Measurements from ENCODE around the gene SCN8A.
"Not testable (repeated sequence)": the region's sequence is repeated elsewhere in the genome, so short reads cannot be mapped to it uniquely, and the experiment has no call there.

SCN8A gene

DNA sequence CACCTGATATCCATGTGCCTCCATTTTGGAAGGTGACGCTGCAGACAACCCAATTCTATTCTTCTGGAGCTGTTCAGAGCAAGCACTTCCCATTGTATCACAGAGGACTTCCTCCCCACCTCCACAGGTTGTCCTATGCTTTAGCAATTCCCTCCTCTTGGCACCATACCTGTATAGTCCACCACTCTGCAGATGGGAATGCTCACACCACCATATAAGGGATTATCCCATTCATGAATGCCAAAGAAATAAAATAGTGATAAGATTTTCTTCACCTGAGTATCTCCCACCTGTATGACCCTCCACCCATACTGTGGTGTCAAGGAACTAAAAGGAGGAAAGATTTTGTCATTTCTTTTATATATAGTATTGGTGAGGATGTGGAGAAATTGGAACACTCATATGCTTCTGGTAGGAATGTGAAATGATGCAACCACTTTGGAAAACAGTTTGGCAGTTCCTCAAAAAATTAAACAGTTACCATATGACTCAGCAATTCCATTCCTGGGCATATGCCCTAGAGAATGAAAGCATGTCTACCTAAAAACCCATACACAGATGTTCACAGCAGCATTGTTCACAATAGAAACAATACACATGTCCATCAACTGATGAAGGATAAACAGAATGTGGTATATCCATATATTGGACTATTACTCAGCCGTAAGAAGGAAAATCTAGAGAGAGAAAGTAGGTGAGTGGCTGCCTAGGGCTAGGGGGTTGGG lies 182.3 kb downstream of the SCN8A start:
- DNase-seq (ENCODE audit: low read depth): no peak

DNA sequence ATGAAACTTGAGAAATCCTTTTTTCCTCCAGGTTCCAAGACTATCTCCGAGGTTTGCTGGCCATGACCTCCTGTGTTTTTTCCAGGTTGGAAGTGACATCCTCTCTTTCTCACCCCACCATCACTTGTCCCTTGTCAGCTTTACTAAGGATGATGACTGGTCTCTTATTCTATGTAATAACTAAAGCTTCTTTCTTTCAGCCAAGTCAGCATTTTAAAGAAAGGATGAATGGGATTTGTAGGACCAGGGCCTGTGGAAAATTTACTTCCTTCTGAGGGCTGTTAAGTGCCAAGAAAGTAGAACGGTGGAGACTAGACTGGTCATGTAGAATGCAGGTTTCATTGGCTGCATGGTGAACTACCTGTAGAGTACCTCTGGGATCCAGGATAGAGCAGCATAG lies 183.9 kb downstream of the SCN8A start:
- DNase-seq (ENCODE audit: low read depth): no peak

DNA sequence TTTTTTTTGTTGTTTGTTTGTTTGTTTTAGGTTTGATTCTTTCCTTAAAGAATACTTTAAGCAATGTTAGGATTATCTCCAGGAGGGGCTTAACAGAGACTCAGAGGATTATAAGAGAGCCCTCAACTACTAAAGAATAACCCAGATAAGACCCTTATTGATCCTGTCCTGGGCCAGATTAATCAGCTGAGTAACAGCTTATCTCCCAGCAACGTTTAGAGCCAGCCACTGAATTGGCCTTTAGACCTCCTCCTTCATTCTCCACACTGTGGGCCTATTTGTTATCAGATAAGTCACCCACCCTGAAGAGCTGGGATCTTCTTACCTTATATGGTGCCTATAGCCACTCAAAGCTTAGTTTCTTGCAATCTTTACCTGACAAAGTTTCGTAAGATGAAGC lies 186.4 kb downstream of the SCN8A start:
- DNase-seq (ENCODE audit: low read depth): no peak

DNA sequence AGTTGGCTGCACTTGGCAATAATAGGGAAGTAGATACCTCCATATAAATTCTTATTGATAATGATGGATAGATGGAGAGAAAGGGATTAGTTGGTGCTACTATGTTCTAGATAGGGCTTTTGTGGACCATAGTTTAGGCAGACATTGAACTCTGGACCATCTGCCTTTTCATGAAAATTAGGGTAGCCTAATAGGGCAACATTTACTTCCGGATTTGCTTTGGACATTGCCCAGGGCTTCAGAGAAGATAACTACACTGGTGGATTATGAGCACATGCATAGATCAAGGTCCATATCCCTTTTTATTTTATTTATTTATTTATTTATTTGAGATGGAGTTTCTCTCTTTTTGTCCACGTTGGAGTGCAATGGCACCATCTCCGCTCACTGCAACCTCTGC lies 186.9 kb downstream of the SCN8A start:
- DNase-seq (ENCODE audit: low read depth): no peak

DNA sequence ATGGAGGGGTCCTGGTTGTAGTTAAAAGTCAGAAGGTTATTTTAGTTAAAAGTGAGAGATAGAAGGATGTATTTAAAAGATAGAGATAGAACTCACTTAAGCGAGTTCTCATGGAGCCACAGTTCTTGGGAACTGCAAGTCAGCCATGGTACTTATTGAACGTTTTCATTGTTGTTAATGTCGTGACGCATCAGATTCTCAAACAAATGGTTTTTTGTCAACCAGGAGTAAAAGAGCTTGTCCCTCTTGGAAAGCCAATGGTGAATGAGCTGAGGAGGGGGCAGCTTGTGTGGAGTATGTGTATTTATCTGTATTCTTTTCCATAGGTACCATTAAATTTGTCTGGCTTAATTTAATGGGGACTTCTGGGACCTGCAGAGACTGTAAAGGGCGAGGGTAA lies 188.8 kb downstream of the SCN8A start:
- DNase-seq (ENCODE audit: low read depth): no peak

DNA sequence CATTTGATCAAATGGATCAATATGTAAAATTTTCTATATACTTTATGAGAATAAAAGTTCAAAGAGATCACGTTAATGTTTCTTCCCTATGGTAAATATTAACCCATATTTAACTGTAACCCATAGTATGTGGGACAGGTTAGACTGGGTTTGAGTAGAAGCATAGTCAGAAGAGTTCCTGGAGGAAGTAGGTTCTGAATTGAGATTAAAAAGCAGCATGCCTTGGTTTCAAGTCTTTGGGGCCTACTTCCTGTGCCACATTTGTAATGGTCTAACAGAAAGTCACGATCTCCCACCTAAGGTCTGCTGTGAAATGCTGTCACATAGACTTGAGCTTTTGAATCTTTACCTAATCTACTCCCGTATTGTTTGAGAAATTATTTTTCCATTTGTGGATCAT lies 193.7 kb downstream of the SCN8A start:
- DNase-seq (ENCODE audit: low read depth): no peak

DNA sequence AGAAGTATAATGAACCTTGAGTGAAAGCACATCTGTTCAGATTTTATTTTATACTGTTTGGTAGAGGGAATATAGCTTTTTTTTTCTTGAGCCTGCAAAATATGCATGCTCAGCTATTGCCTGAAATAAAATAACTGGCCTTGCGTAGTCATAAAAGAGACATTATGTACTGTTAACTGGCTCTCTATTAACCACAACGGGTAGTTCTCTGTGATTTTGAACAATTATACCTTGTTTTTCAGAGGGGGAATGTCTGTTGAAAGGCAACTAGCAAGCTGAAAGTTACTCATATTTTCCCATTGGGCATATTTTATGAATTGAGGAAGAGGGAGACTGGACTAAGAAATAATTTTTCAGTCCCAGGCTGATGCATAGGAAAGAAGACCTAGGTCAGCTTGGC lies 194.9 kb downstream of the SCN8A start:
- DNase-seq (ENCODE audit: low read depth): no peak

DNA sequence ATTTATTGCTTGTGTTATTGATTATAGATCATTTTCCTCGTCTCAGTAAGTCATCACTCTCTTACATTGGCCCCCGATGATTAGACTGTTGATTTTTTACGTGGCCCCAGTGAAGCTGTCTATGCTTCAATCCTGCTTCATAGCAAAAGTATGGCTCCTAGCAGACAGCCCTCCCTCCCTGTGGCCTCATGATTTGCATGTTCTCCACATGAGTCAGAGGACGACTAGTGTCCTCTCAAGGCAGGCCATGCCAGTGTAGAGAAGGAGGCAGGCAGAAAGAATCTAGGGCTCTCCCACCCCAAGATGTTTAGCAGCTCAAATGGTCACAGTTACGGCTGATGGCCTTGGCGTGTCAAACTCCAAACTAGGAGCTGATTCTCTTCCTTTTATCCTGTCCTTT lies 197.8 kb downstream of the SCN8A start:
- DNase-seq (ENCODE audit: low read depth): no peak

DNA sequence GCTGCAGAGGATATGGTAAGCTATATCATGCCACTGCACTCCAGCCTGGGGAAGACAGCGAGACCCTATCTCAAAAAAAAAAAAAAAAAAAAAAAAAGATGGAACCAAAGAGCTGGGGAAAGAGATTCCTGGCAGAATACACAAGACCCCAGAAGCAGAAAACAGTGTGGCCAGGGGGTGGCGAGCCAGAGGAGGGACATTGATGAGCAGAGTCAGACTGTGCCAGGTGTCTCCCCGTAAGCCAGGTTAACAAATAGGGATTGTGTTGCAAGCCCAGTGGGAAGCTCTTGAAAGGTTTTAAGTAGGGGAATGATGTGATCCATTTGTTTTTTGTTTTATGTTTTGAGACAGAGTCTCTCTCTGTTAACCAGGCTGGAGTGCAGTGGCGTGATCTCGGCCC lies 201.4 kb downstream of the SCN8A start:
- DNase-seq (ENCODE audit: low read depth): no peak

DNA sequence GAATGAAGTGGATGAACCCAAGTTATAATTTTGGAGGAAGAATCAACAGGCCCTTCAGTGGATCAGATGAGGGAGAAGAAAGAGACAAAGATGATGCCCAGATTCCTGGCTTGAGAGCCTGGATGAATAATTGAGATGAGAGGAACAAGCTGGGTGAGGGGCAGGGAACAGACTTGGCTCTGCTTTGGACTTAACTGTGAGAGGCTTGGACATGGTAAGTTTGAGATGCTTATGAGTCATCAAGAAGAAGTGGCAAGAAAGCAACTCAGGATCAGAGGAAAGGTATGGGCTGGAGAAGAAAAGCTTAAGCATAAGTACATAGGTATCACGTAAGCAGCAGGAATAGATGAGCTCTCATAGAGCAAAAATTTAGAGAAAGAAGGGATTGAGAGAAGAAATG lies 202.2 kb downstream of the SCN8A start:
- DNase-seq (ENCODE audit: low read depth): no peak

DNA sequence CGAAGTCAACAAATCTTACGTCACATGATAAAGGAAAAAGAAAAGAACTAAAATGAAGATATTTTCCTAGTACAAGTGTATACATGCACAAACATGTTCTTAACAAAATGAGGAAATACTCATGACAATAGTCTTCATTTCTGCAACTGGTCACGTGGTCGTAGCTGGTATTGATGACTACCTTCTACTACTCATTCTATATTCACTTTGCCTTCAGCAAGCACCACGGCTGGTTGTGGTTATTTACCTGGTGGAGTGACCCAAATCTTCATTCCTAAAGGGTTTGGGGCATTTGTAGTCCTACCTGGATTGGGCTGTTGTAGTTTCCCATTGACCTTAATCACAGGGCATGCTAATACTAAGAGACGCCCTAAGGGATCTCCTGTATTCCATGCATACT lies 206.3 kb downstream of the SCN8A start:
- no peak for DNase-seq (ENCODE audit: low read depth)

DNA sequence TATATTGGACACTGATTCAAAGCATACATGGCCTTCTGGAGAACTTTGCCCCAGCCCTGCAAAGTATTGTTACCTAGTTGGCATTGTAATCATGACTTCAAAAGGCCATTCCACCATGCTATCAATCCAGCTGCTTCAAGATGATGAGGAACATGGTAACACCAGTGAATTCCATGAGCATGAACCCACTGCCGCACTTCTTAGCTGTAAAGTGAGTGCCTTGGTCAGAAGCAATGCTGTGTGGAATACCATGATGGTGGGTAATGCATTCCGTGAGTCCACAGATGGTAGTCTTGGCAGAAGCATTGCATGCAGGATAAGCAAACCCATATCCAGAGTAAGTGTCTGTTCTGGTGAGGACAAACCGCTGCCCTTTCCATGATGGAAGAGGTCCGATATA lies 207.0 kb downstream of the SCN8A start:
- DNase-seq (ENCODE audit: low read depth): not testable (repeated sequence)

DNA sequence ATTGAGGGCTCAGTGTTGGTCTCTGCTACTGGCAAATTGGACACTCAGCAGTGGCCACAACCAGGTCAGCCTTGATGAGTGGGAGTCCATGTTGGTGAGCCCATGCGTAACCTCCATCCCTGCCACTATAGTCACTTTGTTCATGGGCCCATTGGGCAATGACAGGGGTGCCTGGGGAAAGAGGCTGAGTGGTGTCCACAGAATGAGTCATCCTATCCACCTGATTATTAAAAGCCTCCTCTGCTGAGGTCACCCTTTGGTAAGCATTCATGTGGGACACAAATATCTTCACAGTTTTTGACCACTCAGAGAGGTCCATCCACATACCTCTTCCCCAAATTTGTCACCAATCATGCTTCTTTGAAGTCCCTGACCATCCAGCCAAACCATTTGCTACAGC lies 207.5 kb downstream of the SCN8A start:
- no peak for DNase-seq (ENCODE audit: low read depth)

DNA sequence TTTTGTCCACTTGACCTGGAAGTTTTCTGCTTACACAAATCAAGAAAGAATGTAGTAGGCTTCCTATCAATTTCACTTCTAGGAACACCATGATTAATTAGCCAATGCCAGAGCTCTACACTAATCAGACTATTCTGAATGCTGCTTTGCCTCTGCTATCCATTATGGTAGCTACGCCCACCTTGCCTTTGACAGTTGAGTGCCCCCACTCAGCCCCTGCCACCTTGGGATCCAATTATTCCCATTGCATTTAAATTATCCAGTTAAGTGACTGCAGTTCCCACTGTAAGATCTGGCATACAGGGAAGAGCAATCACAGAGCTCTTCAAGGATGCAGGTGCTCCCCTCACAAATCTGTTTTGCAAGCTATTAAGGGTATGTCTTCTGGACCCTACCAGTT lies 210.0 kb downstream of the SCN8A start:
- DNase-seq (ENCODE audit: low read depth): no peak

DNA sequence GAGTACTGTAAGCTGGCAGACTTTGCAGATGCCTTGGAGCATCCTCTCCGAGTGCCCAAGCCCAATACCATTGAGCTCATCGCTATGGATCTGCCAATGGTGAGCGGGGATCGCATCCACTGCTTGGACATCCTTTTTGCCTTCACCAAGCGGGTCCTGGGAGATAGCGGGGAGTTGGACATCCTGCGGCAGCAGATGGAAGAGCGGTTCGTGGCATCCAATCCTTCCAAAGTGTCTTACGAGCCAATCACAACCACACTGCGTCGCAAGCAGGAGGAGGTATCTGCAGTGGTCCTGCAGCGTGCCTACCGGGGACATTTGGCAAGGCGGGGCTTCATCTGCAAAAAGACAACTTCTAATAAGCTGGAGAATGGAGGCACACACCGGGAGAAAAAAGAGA lies 215.9 kb downstream of the SCN8A start:
- no peak for DNase-seq (ENCODE audit: low read depth)

DNA sequence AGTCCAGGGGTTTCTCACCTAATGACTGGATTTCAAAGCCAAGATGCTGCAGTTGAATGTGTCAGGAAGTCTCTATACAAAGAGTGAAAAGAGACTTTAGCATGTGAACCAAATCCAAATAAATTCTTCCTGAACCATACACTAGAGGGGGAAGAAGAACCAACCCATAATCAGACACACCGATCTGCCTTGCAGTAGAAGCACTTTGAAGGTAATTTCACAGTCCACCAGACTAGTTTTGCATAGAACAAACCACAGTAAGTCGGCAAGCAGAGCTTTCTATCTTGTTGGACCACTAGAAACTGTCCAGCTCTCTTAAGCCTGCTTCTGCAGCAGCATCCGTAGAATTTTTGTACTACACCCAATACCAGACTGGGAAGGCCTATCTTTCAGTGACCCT lies 218.2 kb downstream of the SCN8A start:
- DNase-seq (ENCODE audit: low read depth): no peak

DNA sequence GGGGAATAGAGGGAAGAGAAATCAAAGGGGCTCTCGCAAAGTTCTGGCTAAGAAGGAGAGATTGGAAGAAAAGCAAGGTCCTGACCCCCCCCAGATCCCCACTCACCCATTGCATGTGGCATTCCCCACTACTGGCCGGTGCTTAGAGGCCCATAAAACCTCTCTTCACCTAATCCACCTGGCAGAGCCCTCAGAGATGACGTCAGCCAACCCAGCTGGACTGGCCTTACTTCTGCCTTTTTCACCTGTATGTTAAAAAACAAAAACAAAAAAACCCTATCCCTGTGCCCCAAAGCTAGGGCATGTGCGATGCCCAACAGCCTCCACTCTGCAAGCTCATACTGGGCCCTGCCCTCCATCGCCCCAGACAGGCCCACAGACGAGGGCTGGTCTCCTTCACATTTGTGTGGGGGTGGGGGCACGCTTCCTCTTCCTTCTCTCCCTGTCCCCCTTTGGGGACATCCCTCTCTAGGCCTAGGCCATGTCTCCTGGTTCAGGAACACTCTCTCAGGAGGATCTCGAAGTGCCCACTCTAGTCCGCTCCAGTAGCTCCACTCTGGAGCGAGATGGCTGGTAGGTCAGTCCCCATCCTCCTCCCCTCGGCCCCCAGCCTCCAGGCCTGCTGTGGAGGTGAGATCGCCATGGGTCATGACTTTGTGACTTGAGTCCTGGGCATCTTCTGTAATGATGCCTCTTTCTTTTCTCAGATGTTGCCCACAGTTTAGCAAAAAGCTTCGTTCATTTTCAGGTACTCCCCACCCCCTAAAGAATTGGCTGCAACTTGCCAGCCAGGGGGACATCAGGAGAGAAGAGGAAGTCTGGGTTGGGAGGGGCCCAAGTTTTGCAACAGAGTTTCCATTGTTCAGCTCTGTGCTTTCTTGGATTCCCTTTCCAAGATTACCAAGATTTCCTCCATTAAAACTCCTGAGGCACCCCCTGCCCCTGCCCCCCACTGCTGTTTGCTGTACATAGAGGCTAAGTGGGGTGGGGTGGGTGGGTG lies 220.5 kb downstream of the SCN8A start:
- DNase-seq (ENCODE audit: low read depth): no peak

DNA sequence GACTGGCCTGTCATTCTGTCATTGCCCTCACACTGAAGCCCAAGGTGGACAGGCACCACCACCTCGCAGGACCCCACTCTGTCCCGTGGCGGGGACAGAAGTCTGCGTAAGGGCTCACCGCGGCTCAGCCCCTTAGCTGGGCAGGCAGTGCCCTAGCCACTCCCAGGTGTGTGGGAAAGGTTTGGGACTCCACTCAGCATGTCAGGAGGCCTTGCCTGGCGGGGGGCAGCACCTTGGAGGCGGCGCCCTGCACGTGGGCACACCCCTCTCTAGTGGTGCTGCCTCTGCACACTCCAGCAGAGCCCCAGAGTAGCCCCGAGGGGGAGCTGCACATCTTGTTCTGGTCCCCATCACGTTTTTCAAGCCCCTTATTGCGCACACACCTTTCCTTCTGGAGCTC lies 221.8 kb downstream of the SCN8A start:
- no peak for DNase-seq (ENCODE audit: low read depth)

DNA sequence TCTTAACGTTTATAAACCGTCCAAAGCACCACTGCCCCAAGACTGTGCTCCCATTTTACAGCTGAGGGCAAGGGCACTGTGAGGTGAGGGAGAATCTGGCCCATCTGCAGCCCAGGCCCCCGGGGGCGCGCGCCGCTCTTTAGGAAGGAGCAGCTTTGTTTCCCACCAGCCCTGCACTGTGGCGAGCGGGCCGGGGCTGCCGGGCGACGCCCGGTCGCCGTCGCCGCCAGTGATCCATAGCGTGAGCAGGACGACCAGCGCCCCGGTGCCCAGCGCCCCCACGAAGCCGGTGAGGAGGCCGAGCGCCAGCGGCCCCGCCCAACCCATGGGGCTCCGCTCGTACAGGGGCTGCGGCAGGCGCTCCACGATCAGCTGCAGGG lies 222.9 kb downstream of the SCN8A start:
- no peak for DNase-seq (ENCODE audit: low read depth)

DNA sequence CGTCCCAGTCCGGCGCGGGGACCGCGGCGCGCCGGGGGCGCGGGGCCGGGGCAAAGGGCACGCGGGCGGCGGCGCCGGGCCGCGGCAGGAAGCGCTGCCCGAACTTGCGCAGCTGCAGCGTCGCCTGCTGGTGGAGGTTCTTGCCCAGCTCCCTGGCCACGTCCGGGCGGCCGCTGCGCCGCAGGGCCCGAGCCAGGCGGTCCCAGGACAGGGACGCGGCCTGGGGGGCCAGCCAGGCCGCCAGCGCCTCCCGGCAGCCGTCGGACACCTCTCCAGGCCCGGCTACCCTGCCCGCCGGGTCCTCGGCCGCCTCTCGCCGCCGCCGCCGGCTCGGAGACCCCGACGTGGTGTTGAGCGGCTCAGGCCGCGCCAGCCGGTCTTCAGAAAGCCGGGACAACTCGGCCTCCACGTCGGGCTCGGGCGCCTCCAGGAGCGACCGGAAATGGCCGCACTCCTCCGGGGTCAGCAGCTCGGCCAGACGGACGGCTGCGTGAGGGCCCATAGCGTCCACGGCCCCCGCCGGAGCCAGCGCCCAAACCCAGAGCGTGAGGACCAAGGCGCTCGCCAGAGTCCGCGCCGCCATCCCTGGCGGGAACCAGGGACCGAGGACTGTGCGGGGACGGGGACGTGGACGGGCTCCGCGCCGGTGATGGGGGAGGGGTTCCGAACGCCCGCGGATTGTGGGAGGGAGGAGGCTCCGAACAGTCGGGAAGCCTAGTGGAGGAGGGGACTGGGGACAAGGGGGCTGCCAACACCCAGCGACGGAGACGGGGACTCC lies 223.5 kb downstream of the SCN8A start:
- DNase-seq (ENCODE audit: low read depth): peak; percentile 53

DNA sequence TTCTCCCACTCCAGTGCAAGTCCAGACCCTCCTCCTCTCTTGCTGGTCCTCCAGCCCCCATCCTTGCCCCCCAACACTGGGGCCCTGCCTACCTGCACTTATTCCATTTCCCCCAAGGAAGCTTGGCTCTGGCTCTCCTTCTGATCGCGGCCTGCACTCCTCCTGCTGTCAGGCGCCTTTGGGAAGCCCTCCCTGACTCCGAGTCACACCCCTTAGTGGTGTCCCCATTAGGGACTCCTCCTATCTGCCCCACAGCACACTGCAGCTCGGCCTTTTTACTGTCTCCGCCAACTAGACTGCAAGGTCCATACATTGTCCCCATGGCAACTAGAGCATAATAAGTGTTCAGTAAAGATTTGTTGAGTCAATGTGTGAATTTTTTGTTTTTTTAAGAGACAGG lies 224.5 kb downstream of the SCN8A start:
- DNase-seq (ENCODE audit: low read depth): no peak
